ENCODE results near the gene LTBR.

The LTBR gene

DNA sequence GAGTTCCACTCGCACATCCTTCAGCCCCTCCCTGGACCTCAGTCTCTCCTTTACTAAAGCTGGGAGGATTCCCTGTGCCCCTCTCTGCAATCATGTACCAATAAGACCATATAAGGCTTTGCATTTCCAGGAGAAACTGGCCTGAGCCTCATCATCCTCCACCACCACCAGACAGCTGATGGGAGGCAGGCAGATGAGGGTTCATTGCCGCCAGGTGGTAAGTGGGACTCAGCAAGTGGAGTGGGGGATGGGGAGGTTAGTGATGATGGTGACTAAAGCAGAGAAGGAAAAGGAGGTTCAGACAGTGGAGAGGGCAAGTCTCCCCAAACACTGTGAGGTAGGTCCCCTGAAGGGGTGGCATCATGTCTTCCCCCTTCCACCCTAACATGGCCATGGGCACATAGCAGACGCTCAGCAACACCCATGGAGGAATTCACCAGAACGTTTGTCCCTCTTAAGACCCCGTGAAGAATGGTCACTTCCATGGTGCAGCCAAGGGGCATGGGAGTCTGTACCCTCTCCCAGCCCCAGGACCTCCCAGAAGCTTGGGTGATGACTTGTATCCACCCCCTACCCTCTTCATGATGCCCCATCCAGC is 37.6 kb upstream of the LTBR start:
- in situ Hi-C loops (cut with HindIII; ENCODE audit: low sequenced_read_pairs), result no loop called here

DNA sequence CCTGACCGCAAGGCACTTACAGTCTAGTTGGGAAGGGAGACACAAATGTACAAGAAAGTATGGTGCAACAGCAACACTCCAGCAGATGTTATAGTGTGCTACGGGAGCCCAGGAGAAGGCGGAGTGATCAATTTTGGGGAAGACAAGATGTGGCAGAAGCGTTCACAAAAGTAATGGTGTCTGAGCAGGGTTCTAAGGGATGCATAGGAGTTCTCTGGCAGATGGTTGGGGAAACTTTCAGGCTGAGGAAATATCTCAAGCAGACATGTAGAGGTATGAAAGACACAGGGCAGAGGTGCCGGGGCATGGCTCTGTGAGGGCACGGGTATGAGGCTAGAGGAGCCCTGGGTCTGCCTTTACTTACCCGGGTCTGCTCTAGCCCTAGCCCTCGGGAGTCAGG is 37.0 kb upstream of the LTBR start:
- in situ Hi-C loops (cut with HindIII; ENCODE audit: low sequenced_read_pairs), result no loop called here

GRCh38 chr12:6347367-6348338 is 36.3 kb upstream of the LTBR start:
- in situ Hi-C loops (cut with HindIII; ENCODE audit: low sequenced_read_pairs), result no loop called here

GRCh38 chr12:6351622-6352021 is 32.3 kb upstream of the LTBR start:
- in situ Hi-C loops (cut with HindIII; ENCODE audit: low sequenced_read_pairs), result no loop called here

DNA sequence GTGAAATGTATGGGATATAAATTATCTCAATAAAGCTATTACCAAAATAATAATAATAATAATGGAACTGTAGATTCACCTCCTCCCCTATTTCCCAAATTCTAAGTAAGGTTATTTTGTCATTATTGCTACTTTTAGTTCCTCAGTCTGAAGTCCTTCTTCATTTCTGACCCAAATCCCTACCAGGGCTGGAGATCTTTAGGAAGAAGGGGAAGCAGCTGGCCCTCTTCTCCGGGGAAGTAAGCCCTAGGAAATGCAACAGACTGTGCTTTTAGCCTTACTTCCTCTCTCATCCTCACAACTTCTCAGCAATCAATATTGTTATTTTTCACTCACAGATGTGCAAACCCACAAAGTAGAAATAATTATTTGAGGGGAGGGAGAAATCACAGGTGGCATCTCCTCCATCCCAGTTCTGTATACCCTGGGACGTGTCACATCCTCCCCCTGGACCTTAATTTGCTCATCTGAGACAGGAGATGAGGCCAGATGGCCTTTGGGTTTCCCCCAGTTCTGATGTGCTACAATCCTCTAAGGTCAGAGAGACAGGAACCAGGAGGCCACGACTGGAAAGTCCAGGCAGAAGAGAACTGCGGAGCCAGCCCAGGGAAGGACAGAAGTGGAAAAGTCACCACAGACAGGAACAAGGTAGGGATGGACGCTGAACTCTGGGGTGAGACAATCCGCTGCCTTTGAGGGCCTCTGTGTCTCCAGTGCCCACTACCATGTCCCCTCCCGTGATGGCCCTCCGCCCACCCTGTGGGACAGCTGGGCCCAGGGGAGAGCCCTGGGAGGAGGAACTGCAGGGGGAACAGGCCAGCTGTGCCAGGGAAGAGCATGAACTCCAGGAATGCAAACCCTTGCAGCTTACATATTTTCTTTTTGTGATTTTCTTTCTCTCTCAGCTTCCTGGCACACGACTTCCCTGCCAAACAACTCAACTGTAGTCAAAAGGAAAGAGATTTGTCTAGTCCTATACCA is 31.5 kb upstream of the LTBR start:
- in situ Hi-C loops (cut with HindIII; ENCODE audit: low sequenced_read_pairs), result no loop called here

DNA sequence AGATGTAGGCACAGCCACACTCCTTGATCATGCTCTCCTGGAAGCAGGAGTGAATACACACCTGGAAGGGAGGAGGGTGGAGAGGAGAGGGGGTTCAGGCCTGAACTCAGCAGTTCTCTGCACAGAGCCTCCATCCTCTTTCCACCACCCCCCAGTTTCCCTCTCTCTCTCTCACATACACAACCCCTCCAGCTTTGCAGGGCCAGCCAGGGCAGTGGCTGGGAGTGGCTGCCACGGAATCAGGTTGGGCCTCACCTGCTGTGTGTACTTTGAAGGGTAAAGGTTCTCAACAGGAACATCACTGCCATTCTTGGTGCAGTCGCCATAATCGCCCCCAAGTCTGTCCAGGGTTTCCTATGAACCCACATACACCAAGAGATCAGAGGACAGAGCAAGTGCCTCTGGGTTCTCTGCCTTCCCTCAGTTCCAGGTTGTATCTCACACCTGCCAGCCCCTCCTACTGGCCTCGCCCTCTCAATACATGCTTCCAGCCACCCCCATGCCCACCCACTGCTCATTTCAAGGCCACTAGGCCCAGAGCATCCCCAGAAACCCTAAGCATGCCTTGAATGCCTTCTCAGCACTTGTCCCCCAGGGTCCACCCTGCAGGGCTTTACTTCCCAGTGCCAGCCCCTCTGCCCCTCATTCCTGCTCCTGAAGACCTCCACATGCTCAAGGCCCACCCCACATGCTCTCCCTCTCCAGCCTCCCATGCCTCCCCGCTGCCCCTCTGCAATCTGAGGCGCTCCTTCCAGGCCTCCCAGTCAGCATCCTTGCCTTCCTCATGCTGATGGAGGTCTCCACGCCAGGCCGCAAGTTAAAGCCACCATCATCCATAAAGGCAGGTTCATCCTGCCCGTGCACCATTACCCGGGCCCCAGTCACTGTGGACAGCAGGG is 29.2 kb upstream of the LTBR start:
- in situ Hi-C loops (cut with HindIII; ENCODE audit: low sequenced_read_pairs), result no loop called here

GRCh38 chr12:6355491-6356373 is 28.2 kb upstream of the LTBR start:
- in situ Hi-C loops (cut with HindIII; ENCODE audit: low sequenced_read_pairs), result no loop called here

DNA sequence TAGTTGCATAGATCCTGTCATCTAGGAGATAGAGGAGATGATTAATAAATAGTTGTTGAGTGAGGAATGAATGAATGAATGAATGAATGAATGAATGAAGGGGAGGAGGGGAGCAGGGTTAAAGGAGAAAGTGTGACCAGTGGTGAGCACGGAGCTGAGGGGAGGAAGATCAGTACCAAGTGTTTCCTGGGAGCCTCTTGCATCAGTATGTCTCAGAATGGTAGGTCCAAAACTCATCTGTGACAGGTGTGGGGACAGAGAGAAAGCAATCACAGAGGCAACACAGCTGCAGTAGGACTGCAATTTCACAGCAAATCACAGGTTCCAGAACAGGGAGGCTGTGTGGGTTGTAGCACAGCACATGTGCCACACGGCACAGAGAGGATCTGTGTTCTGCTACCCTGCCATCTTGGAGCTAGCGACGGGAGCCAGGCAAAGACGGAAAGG is 27.6 kb upstream of the LTBR start:
- in situ Hi-C loops (cut with HindIII; ENCODE audit: low sequenced_read_pairs), result no loop called here

DNA sequence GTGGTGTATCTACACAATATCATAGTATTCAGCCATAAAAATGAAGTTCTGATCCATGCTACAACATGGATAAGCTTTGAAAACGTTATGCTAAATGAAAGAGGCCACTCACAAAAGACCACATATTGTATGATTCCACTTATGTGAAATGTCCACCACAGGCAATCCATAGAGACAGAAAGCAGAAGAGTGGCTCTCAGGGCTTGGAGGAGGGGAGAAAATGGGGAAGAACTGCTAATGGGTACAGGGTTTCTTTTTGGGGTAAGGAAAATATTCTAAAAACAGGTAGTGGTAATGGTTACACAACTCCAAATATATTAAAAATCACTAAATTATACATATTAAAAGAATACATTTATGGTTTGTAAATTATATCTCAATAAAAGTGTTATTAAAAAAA is 25.1 kb upstream of the LTBR start:
- in situ Hi-C loops (cut with HindIII; ENCODE audit: low sequenced_read_pairs), result no loop called here

DNA sequence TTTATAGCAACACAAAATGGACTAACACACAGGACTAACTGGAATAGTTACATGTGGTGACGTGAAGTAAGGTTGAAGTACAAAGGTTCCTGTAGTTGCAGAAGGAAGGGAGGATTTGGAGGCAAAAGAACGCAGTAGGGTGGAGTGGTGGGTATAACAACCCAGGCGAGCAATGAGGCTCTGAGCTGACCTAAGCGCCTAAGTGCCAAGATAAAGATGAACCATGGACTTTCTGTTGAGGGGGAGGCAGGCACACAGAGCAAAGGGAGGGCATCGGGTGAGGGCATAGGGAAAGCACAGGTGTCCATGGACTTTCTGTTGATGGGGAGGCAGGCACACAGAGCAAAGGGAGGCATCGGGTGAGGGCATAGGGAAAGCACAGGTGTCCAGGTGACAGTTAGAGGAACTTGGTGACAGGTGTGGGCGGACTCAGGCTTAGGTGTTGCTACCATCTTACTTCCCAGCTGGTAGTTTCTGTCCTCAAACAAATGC is 23.8 kb upstream of the LTBR start:
- in situ Hi-C loops (cut with HindIII; ENCODE audit: low sequenced_read_pairs), result no loop called here

- in situ Hi-C loops (cut with HindIII; ENCODE audit: low sequenced_read_pairs), result no loop called here
Measured at GRCh38 chr12:6360578-6361490, 23.1 kb upstream of the LTBR start.

DNA sequence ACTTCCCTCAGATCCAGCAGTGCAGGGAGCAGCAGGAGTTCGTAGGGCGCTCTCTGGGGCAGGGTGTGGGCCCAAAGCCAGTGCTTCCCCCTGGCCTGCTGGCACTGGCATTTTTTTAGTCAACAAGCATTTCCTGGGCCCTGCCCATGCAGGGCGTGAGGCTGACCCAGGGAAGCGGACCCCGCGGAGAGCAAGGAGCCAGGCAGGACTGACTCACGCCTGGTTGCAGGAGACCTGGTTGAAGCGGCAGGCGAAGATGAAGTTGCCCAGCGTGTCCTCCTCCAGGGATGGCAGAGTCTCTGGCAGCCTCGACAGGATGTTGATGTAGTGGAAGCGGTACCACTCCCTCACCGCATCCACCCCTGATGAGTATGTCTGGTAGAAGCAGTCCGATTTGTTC is 22.1 kb upstream of the LTBR start:
- in situ Hi-C loops (cut with HindIII; ENCODE audit: low sequenced_read_pairs), result no loop called here

DNA sequence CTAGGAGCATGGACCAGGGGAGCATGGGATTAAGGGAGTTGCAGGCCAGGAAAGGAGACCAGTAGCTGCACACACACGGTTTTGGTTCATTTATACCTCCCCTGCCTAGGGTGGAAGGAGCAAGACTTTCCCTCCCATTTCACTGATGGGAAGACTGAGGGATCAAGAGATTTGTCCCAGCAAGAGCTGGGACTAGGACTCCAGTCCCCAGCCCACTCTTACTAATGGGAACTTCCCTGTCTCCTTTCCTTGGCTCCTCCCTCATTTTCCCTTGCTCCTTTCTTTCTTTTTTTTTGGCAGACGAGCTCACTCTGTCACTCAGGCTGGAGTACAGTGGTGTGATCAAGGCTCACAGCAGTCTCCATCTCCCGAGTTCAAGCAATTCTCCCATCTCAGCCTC is 21.6 kb upstream of the LTBR start:
- in situ Hi-C loops (cut with HindIII; ENCODE audit: low sequenced_read_pairs), result no loop called here

DNA sequence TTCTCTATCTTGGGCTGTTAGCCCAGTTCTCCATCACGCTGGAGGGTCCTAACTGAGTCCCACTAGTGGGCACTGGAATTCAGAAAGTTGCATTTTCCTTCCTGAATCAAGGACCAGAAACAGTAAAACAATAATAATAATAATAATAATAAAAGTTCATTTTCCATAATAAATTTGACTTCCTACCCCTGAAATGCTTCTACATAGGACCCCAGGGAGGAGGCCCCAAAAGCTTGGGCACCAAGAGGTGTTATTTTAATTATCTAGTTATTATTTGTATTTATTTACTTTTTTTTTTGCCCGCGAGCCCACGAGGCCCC is 21.0 kb upstream of the LTBR start:
- in situ Hi-C loops (cut with HindIII; ENCODE audit: low sequenced_read_pairs), result no loop called here

DNA sequence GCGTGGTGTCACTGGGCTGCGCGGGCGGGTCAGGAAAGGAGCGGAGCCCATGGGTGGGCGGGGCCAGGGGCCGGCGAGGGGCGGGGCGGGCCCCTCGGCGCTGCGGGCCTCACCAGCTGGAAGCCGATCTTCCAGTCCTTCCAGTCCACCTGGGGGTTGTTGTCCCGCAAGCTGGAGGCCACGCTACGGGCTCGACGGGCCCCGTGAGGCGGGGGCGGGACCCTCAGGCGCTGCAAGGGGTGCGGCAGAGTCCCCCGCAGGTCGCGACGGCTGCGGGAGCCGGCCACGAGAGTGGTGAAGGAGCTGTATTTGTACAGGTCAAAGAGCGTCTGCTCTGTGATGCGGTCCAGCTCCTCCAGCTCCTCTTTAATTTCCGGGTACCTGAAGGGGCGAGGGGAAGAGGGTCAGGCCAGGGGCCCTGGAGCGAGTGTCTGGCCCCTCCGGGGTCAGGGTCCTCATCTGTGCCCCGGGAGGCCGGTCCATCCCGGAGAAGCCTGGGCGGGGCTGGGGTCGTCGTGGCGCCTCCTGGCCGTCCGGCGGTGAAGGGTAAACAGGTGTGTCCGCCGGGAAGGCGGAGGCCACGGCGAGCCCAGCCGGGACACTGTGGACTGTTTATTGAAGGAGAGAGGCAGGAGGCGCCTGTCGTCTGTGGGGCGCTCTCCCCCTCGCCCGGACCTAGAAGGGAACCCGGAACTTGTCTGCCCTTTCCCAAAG is 20.5 kb upstream of the LTBR start:
- in situ Hi-C loops (cut with HindIII; ENCODE audit: low sequenced_read_pairs), result no loop called here

GRCh38 chr12:6364044-6364374 is 20.0 kb upstream of the LTBR start:
- in situ Hi-C loops (cut with HindIII; ENCODE audit: low sequenced_read_pairs), result no loop called here

DNA sequence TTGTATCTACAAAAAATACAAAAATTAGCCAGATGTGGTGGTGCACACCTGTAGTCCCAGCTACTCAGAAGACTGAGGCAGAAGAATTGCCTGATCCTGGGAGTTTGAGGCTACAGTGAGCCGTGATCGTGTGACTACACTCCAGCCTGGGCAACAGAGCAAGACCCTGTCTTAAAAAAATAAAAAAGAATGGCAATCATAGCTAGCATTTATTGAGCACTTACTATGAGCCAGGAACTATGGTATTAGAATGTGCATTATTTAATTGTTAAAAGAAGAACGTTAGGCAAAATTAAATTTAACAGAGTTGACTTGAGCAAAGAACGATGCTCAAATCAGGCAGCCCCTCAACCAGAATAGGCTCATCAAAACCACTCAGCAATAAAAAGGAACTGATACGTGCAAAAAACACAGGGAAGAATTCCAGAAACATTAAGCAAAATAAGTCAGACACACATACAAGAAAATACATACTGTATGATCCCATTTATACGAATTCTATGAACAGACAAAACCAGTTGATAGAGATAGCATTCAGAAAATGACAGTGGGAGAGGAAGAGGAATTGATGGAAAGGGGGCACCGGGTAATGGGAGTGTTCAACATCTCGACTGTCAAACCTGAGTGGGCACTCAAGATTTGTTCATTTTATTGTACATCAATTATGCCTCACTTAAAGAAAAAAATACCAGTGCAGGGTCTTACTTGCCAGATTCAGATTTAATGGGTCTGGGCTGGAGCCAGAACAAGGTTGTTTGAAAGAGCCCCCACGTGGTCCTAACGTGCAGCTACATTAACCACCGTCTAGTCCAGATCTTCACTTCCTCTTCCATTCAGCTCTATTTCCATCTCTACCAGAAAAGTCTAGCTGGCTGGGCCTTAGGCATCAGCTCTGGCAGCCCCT is 16.6 kb upstream of the LTBR start:
- in situ Hi-C loops (cut with HindIII; ENCODE audit: low sequenced_read_pairs), result no loop called here
